HepG2 (cell line): ENCODE results near the gene DIPK1A. TPM values are rescaled to one million over a fixed set of nuclear protein-coding genes. Genes with fewer than 3 reads are reported as not detected.

Experiments used
- CAMTA2 ChIP-seq: sonication (generic); formaldehyde crosslinking; IDR thresholded peaks from 2 replicates; pipeline ENCODE4 v1.4.0; 2020; ENCODE audit warnings: mild to moderate bottlenecking, missing genetic modification reagents, borderline replicate concordance
- CCDC6 ChIP-seq: sonication (generic); formaldehyde crosslinking; IDR thresholded peaks from 2 replicates; pipeline ENCODE4 v1.8.1; 2022; ENCODE audit warnings: mild to moderate bottlenecking, missing genetic modification reagents, moderate library complexity
- CHD4 ChIP-seq: fragments of 200-600 bp; sonication (generic); IDR thresholded peaks from 2 replicates; pipeline ENCODE4 v1.7.0; 2017; ENCODE audit warnings: mild to moderate bottlenecking, low read length, borderline replicate concordance
- DPF2 ChIP-seq: sonication (generic); formaldehyde crosslinking; IDR thresholded peaks from 2 replicates; pipeline ENCODE4 v1.4.0; 2020; ENCODE audit warnings: mild to moderate bottlenecking, low read depth, missing genetic modification reagents, borderline replicate concordance
- GZF1 ChIP-seq: sonication (generic); formaldehyde crosslinking; IDR thresholded peaks from 2 replicates; pipeline ENCODE4 v1.5.1; 2020; ENCODE audit warnings: mild to moderate bottlenecking, missing genetic modification reagents
- HOXA9 ChIP-seq: sonication (generic); formaldehyde crosslinking; IDR thresholded peaks from 2 replicates; pipeline ENCODE4 v1.8.1; 2022; ENCODE audit warnings: missing genetic modification reagents, mild to moderate bottlenecking, moderate library complexity, borderline replicate concordance
- IKZF4 ChIP-seq: sonication (generic); formaldehyde crosslinking; IDR thresholded peaks from 2 replicates; pipeline ENCODE4 v1.5.1; 2020; ENCODE audit warnings: borderline replicate concordance, mild to moderate bottlenecking, low read depth, missing genetic modification reagents; ENCODE audit errors: not compliant biosample characterization
- KMT2B ChIP-seq: IDR thresholded peaks from 2 replicates; pipeline ENCODE4 v1.6.1; 2016; ENCODE audit warnings: missing genetic modification reagents, missing compliant biosample characterization
- MYPOP ChIP-seq: sonication (generic); formaldehyde crosslinking; IDR thresholded peaks from 2 replicates; pipeline ENCODE4 v1.8.1; 2023; ENCODE audit warnings: mild to moderate bottlenecking, moderate library complexity, missing genetic modification reagents
- NFKBIZ ChIP-seq: IDR thresholded peaks from 2 replicates; pipeline ENCODE4 v1.6.1; 2018; ENCODE audit warnings: missing genetic modification reagents, missing compliant biosample characterization
- PRDM4 ChIP-seq: sonication (generic); formaldehyde crosslinking; IDR thresholded peaks from 2 replicates; pipeline ENCODE4 v1.9.0; 2021; ENCODE audit warnings: missing genetic modification reagents, borderline replicate concordance
- ZBTB38 ChIP-seq: sonication (generic); formaldehyde crosslinking; IDR thresholded peaks from 2 replicates; pipeline ENCODE4 v1.5.1; 2020; ENCODE audit warnings: mild to moderate bottlenecking, missing genetic modification reagents
- ZFP41 ChIP-seq: sonication (generic); formaldehyde crosslinking; IDR thresholded peaks from 2 replicates; pipeline ENCODE4 v1.4.0; 2020; ENCODE audit warnings: mild to moderate bottlenecking, missing genetic modification reagents, borderline replicate concordance
- ZFP62 ChIP-seq: sonication (generic); formaldehyde crosslinking; IDR thresholded peaks from 2 replicates; pipeline ENCODE4 v1.4.0; 2020; ENCODE audit warnings: missing genetic modification reagents
- ZMAT3 ChIP-seq: sonication (generic); formaldehyde crosslinking; conservative IDR thresholded peaks from 2 replicates; pipeline ENCODE4 v1.7.0; 2021; ENCODE audit warnings: missing genetic modification reagents
- ZNF232 ChIP-seq: sonication (generic); formaldehyde crosslinking; IDR thresholded peaks from 2 replicates; pipeline ENCODE4 v1.4.0; 2020; ENCODE audit warnings: missing genetic modification reagents, borderline replicate concordance
- ZNF362 ChIP-seq: sonication (generic); formaldehyde crosslinking; IDR thresholded peaks from 2 replicates; pipeline ENCODE4 v1.4.0; 2020; ENCODE audit warnings: missing genetic modification reagents, mild to moderate bottlenecking, borderline replicate concordance
- ZNF383 ChIP-seq: sonication (generic); formaldehyde crosslinking; IDR thresholded peaks from 2 replicates; pipeline ENCODE4 v1.4.0; 2020; ENCODE audit warnings: missing genetic modification reagents, mild to moderate bottlenecking, borderline replicate concordance
- polyA plus RNA-seq, 8 experiments: library from polyadenylated mRNA; depleted of rRNA in 3 of 8; stranded (reverse) in 7 of 8; unstranded in 1 of 8; fragments of >200 nt; fragmentation: Illumina TruSeq in 4 of 8; extraction: Trizol in 4 of 8; gene quantifications; 2 replicates each; pipeline versions ENCODE4 v1.2.1 to v1.2.3, GENCODE V29; 2011 to 2016; ENCODE audit warnings: low read depth in 4 of 8, missing spikeins in 1 of 8, mixed read lengths in 1 of 8; ENCODE audit not compliant: insufficient read depth in 1 of 8
- total RNA-seq, 5 experiments: library from RNA; depleted of rRNA; stranded (reverse); fragments of >200 nt; fragmentation: Illumina TruSeq; extraction: Trizol; gene quantifications; 2 replicates each; pipeline ENCODE4 v1.2.3, GENCODE V29; 2016; ENCODE audit warnings: low read depth in 1 of 5
- TF ChIP-seq, protein P1 (sequence below): fragments of 450-650 bp; IDR thresholded peaks from 2 replicates; pipeline ENCODE4 v1.6.1; 2017
- TF ChIP-seq, protein P2 (sequence below): sonication (generic); formaldehyde crosslinking; IDR thresholded peaks from 2 replicates; pipeline ENCODE4 v1.4.0; 2020; ENCODE audit warnings: mild to moderate bottlenecking, missing genetic modification reagents

DIPK1A gene
- total and polyA plus RNA-seq, 2 of the 13 experiments (the other 11 are each of a cell fraction or from before 2014, with no cell fraction given): 8.4 TPM

- TF ChIP-seq NFKBIZ: 0 out of 2 replicates have a peak, but pooled peaks have one; percentile 8
- TF ChIP-seq, protein P1, sequence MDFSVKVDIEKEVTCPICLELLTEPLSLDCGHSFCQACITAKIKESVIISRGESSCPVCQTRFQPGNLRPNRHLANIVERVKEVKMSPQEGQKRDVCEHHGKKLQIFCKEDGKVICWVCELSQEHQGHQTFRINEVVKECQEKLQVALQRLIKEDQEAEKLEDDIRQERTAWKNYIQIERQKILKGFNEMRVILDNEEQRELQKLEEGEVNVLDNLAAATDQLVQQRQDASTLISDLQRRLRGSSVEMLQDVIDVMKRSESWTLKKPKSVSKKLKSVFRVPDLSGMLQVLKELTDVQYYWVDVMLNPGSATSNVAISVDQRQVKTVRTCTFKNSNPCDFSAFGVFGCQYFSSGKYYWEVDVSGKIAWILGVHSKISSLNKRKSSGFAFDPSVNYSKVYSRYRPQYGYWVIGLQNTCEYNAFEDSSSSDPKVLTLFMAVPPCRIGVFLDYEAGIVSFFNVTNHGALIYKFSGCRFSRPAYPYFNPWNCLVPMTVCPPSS: no peak
- 0 out of 2 replicates have a peak, but pooled peaks have one; percentile 48 for TF ChIP-seq ZNF232
- no peak for TF ChIP-seq CHD4
- 0 out of 2 replicates have a peak, but pooled peaks have one; percentile 4 for TF ChIP-seq KMT2B (CRISPR knock-in tag)
- no peak for TF ChIP-seq DPF2 (CRISPR knock-in tag)
- no peak for TF ChIP-seq PRDM4
- TF ChIP-seq ZFP41 (CRISPR knock-in tag): no peak
- TF ChIP-seq IKZF4: no peak
- TF ChIP-seq HOXA9 (CRISPR knock-in tag): no peak
- 0 out of 2 replicates have a peak, but pooled peaks have one; percentile 1 for TF ChIP-seq CCDC6 (CRISPR knock-in tag)
- peak; percentile 23; the same call in 1 of the 2 replicates for TF ChIP-seq MYPOP
- TF ChIP-seq ZNF362 (CRISPR knock-in tag): peak; percentile 6; the same call in 1 of the 2 replicates
- no peak for TF ChIP-seq GZF1 (CRISPR knock-in tag)
- no peak for TF ChIP-seq ZFP62 (CRISPR knock-in tag)
- TF ChIP-seq, protein P2, sequence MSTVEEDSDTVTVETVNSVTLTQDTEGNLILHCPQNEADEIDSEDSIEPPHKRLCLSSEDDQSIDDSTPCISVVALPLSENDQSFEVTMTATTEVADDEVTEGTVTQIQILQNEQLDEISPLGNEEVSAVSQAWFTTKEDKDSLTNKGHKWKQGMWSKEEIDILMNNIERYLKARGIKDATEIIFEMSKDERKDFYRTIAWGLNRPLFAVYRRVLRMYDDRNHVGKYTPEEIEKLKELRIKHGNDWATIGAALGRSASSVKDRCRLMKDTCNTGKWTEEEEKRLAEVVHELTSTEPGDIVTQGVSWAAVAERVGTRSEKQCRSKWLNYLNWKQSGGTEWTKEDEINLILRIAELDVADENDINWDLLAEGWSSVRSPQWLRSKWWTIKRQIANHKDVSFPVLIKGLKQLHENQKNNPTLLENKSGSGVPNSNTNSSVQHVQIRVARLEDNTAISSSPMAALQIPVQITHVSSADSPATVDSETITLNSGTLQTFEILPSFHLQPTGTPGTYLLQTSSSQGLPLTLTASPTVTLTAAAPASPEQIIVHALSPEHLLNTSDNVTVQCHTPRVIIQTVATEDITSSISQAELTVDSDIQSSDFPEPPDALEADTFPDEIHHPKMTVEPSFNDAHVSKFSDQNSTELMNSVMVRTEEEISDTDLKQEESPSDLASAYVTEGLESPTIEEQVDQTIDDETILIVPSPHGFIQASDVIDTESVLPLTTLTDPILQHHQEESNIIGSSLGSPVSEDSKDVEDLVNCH: no peak
- no peak for TF ChIP-seq ZNF383
- no peak for TF ChIP-seq ZMAT3
- no peak for TF ChIP-seq CAMTA2
- no peak for TF ChIP-seq ZBTB38
Measured at GRCh38 chr1:92961896-92962752, 862 bp upstream of the DIPK1A start (continued).
